Measurements from ENCODE around the gene SERHL2. TPM values are rescaled to one million over a fixed set of nuclear protein-coding genes. Genes with fewer than 3 reads are reported as not detected.

Gene SERHL2
- total RNA-seq, 1 experiment from 2014 or later = 1.1 TPM

DNA sequence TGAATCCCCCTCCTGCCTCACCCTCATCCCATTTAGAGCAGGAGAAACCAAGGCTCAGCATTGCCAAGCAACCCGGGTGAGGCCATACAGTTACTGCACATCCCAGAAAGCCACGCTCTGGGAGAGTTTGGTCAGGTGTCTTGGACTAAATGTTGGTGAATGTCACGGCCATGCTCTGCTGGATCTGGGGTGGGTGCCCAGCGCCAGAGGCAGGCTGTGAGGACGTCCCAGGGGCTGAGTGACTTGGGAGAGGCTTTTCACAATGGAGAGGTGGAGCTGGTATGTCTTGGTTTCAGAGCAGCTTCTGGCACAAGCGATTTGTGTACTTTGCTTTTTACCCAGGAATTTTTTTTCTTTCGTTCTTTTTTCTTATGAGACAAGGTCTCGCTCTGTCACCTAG lies 6.6 kb downstream of the SERHL2 start (continued):
- TF ChIP-seq, protein P1, sequence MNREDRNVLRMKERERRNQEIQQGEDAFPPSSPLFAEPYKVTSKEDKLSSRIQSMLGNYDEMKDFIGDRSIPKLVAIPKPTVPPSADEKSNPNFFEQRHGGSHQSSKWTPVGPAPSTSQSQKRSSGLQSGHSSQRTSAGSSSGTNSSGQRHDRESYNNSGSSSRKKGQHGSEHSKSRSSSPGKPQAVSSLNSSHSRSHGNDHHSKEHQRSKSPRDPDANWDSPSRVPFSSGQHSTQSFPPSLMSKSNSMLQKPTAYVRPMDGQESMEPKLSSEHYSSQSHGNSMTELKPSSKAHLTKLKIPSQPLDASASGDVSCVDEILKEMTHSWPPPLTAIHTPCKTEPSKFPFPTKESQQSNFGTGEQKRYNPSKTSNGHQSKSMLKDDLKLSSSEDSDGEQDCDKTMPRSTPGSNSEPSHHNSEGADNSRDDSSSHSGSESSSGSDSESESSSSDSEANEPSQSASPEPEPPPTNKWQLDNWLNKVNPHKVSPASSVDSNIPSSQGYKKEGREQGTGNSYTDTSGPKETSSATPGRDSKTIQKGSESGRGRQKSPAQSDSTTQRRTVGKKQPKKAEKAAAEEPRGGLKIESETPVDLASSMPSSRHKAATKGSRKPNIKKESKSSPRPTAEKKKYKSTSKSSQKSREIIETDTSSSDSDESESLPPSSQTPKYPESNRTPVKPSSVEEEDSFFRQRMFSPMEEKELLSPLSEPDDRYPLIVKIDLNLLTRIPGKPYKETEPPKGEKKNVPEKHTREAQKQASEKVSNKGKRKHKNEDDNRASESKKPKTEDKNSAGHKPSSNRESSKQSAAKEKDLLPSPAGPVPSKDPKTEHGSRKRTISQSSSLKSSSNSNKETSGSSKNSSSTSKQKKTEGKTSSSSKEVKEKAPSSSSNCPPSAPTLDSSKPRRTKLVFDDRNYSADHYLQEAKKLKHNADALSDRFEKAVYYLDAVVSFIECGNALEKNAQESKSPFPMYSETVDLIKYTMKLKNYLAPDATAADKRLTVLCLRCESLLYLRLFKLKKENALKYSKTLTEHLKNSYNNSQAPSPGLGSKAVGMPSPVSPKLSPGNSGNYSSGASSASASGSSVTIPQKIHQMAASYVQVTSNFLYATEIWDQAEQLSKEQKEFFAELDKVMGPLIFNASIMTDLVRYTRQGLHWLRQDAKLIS (CRISPR knock-in tag; IDR thresholded peaks at IDR 0.05; ENCODE audit: borderline replicate concordance) = no peak
- no peak for TF ChIP-seq E2F4 (CRISPR knock-in tag; IDR thresholded peaks at IDR 0.05; ENCODE audit: borderline replicate concordance, low read depth)
- no peak for TF ChIP-seq ZNF219 (CRISPR knock-in tag; IDR thresholded peaks at IDR 0.05; ENCODE audit: borderline replicate concordance)
- TF ChIP-seq, protein P2, sequence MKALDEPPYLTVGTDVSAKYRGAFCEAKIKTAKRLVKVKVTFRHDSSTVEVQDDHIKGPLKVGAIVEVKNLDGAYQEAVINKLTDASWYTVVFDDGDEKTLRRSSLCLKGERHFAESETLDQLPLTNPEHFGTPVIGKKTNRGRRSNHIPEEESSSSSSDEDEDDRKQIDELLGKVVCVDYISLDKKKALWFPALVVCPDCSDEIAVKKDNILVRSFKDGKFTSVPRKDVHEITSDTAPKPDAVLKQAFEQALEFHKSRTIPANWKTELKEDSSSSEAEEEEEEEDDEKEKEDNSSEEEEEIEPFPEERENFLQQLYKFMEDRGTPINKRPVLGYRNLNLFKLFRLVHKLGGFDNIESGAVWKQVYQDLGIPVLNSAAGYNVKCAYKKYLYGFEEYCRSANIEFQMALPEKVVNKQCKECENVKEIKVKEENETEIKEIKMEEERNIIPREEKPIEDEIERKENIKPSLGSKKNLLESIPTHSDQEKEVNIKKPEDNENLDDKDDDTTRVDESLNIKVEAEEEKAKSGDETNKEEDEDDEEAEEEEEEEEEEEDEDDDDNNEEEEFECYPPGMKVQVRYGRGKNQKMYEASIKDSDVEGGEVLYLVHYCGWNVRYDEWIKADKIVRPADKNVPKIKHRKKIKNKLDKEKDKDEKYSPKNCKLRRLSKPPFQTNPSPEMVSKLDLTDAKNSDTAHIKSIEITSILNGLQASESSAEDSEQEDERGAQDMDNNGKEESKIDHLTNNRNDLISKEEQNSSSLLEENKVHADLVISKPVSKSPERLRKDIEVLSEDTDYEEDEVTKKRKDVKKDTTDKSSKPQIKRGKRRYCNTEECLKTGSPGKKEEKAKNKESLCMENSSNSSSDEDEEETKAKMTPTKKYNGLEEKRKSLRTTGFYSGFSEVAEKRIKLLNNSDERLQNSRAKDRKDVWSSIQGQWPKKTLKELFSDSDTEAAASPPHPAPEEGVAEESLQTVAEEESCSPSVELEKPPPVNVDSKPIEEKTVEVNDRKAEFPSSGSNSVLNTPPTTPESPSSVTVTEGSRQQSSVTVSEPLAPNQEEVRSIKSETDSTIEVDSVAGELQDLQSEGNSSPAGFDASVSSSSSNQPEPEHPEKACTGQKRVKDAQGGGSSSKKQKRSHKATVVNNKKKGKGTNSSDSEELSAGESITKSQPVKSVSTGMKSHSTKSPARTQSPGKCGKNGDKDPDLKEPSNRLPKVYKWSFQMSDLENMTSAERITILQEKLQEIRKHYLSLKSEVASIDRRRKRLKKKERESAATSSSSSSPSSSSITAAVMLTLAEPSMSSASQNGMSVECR (CRISPR knock-in tag; IDR thresholded peaks at IDR 0.05; ENCODE audit: borderline replicate concordance) = no peak

- Mint-ChIP-seq H3K4me3 (no peak overlapping the region), H3K36me3 (no peaks in the 10 kb centered on the region), H3K27ac (no peak overlapping the region), H3K4me1 (peaks cover 8% of the 10 kb centered on the region), H3K27me3 (ENCODE audit: low read depth) (peaks cover 45% of the 10 kb centered on the region), H3K9me3 (no peaks in the 10 kb centered on the region)
- peak; percentile 45 for DNase-seq (ENCODE audit: low spot score)
- ChIA-PET POLR2A (interaction anchor here (1.2 kb wide), 1 partner anchor 9 kb away, joined by 6 read pairs; no protein-coding TSS in a partner anchor), CTCF (interaction anchor here (0.6 to 2.8 kb wide), 12 partner anchors 9 to 386 kb away, joined by 3 to 15 read pairs (median 4); no protein-coding TSS in a partner anchor)
- no peak for TF ChIP-seq ZNF121 (CRISPR knock-in tag; IDR thresholded peaks at IDR 0.05)
- TF ChIP-seq HMGXB4 (CRISPR knock-in tag; IDR thresholded peaks at IDR 0.05) = 0 out of 2 replicates have a peak, but pooled peaks have one; percentile 23
- TF ChIP-seq CTCF (IDR thresholded peaks at IDR 0.05) = peak; percentile 70
- no peak for TF ChIP-seq CDX4 (CRISPR knock-in tag; IDR thresholded peaks at IDR 0.05; ENCODE audit: borderline replicate concordance)
- no peak for TF ChIP-seq ZNF671 (CRISPR knock-in tag; IDR thresholded peaks at IDR 0.05)
- no peak for TF ChIP-seq FOXP1 (CRISPR knock-in tag; IDR thresholded peaks at IDR 0.05; ENCODE audit: borderline replicate concordance)
- peak; percentile 79 for ATAC-seq
Observed at GRCh38 chr22:42560781-42561180, 7.0 kb downstream of the SERHL2 start.
